A673 (cell line): ENCODE measurements around the gene ZNF230.

Source experiments
- CTCF ChIP-seq: fragments of 300-800, 200-600 bp; sonication (generic); conservative IDR thresholded peaks from 2 replicates; pipeline ENCODE4 v1.5.1; 2017; ENCODE audit warnings: low read depth, mild to moderate bottlenecking, antibody characterized with exemption, low read length, moderate library complexity, mixed read lengths
- EZH2 ChIP-seq: fragments of 200-600 bp; sonication (generic); IDR thresholded peaks from 2 replicates; pipeline ENCODE4 v1.6.1; 2017; ENCODE audit warnings: borderline replicate concordance, low read depth, mild to moderate bottlenecking, mixed read lengths, antibody characterized with exemption, low read length; ENCODE audit not compliant: poor library complexity, severe bottlenecking

GRCh38 chr19:44051650-44052402 is 49.1 kb downstream of the ZNF230 start, which contains the start of gene ZNF223:
- TF ChIP-seq CTCF = no peak
- TF ChIP-seq EZH2 = no peak
